PFSK-1 (cell line): ENCODE measurements around the gene TUBB.

Experiments
- FOXP2 ChIP-seq: optimal IDR thresholded peaks from 2 replicates; pipeline ENCODE3; 2011; ENCODE audit warnings: borderline replicate concordance, control low read depth, inconsistent platforms; ENCODE audit not compliant: insufficient read depth; ENCODE audit errors: extremely low read length, extremely low read depth
- POLR2AphosphoS5 ChIP-seq: IDR thresholded peaks from 2 replicates; pipeline ENCODE4 v1.6.1; 2012; ENCODE audit warnings: low read depth, mild to moderate bottlenecking, control low read depth, low read length, moderate library complexity
- REST ChIP-seq, 2 experiments: IDR thresholded peaks; 2 replicates each; pipeline versions ENCODE4 v1.6.1 to v1.8.0; 2011 to 2012; ENCODE audit warnings: low read depth in 2 of 2, low read length in 2 of 2, control low read depth in 1 of 2, inconsistent platforms in 1 of 2, mild to moderate bottlenecking in 1 of 2, moderate library complexity in 1 of 2; ENCODE audit not compliant: insufficient read depth in 1 of 2
- SIN3A ChIP-seq: IDR thresholded peaks from 2 replicates; pipeline ENCODE4 v1.6.1; 2012; ENCODE audit warnings: mild to moderate bottlenecking, low read length, moderate library complexity, borderline replicate concordance; ENCODE audit not compliant: insufficient read depth
- TAF1 ChIP-seq: IDR thresholded peaks from 2 replicates; pipeline ENCODE4 v1.6.1; 2012; ENCODE audit warnings: low read length, control low read depth, borderline replicate concordance; ENCODE audit not compliant: insufficient read depth

Gene TUBB

GRCh38 chr6:30683980-30684338 is 36.2 kb upstream of the TUBB start:
- TF ChIP-seq SIN3A, result no peak
- TF ChIP-seq FOXP2, result no peak
- TF ChIP-seq TAF1, result no peak
- TF ChIP-seq POLR2AphosphoS5, result no peak; the same call in 1 of the 2 replicates
- TF ChIP-seq REST (IDR thresholded peaks at IDR 0.05; ENCODE audit: insufficient read depth in 1 of 2, low read depth in 2 of 2, low read length in 2 of 2), result no peak

- TF ChIP-seq FOXP2 (no peak), TAF1 (peak; percentile 66; the same call in 1 of the 2 replicates), POLR2AphosphoS5 (peak; percentile 37), SIN3A (no peak), REST (IDR thresholded peaks at IDR 0.05; ENCODE audit: insufficient read depth in 1 of 2, low read depth in 2 of 2, low read length in 2 of 2) (no peak)
Observed at GRCh38 chr6:30684386-30685156, 35.6 kb upstream of the TUBB start.

GRCh38 chr6:30685157-30686008 is 34.8 kb upstream of the TUBB start:
- no peak for TF ChIP-seq FOXP2
- TF ChIP-seq REST (IDR thresholded peaks at IDR 0.05; ENCODE audit: insufficient read depth in 1 of 2, low read depth in 2 of 2, low read length in 2 of 2), result no peak
- no peak for TF ChIP-seq SIN3A
- TF ChIP-seq POLR2AphosphoS5, result no peak; the same call in 1 of the 2 replicates
- TF ChIP-seq TAF1, result no peak

GRCh38 chr6:30686009-30686907 is 33.9 kb upstream of the TUBB start, which contains the start of gene PPP1R18:
Gene PPP1R18, minus strand, starts transcription at chr6:30686645. Its CDS starts 627 bp downstream, at chr6:30686018.
- TF ChIP-seq REST (IDR thresholded peaks at IDR 0.05; ENCODE audit: insufficient read depth in 1 of 2, low read depth in 2 of 2, low read length in 2 of 2) (no peak), SIN3A (peak; percentile 82; the same call in 1 of the 2 replicates), POLR2AphosphoS5 (peak; percentile 56; the same call in 1 of the 2 replicates), FOXP2 (no peak), TAF1 (peak; percentile 81; the same call in 1 of the 2 replicates)
